ENCODE results near the gene TMUB1. TPM values are rescaled to one million over a fixed set of nuclear protein-coding genes. Genes with fewer than 3 reads are reported as not detected.

Gene TMUB1
- total RNA-seq, 1 experiment from 2014 or later, result 45.4 TPM

GRCh38 chr7:151073990-151074389, 9.3 kb downstream of the TMUB1 start:
- no peaks in the 10 kb centered on the region for H3K27me3 ChIP-seq (ENCODE audit: insufficient read depth, low read length)
- no peak overlapping the region for H4K8ac ChIP-seq (replicated peaks; ENCODE audit: insufficient read length, low read depth, low read length)
- no peak for DNase-seq
- H4K91ac ChIP-seq (ENCODE audit: insufficient read length, low read depth, low read length), result no peak overlapping the region
- no peak overlapping the region for H3K14ac ChIP-seq (ENCODE audit: insufficient read depth, low read length)
- H3K23me2 ChIP-seq (ENCODE audit: insufficient read length, low read depth, low read length, poor library complexity, severe bottlenecking), result no peaks in the 10 kb centered on the region
- no peak overlapping the region for H3K27ac Mint-ChIP-seq
- H3K4me3 Mint-ChIP-seq, result no peak overlapping the region
- H3K4me1 ChIP-seq (ENCODE audit: insufficient read depth, low read length), result no peaks in the 10 kb centered on the region
- peaks cover 31 to 58% (median 57%) of the 10 kb centered on the region in 3 experiments for H3K36me3 Mint-ChIP-seq (ENCODE audit: insufficient read depth in 1 of 3, low read depth in 3 of 3)
- H3K79me2 ChIP-seq (ENCODE audit: insufficient read depth, low read length), result no peaks in the 10 kb centered on the region
- no peak overlapping the region for H3K23ac ChIP-seq (ENCODE audit: insufficient read length, low read depth, low read length)
- no peak overlapping the region for H2BK15ac ChIP-seq (ENCODE audit: low read depth, low read length)
- H4K20me1 ChIP-seq (ENCODE audit: control insufficient read depth, insufficient read depth, insufficient read length), result no peaks in the 10 kb centered on the region
- no peak overlapping the region for H4K5ac ChIP-seq (ENCODE audit: insufficient read length, low read depth, low read length)
- TF ChIP-seq CTCF (conservative IDR thresholded peaks at IDR 0.05), result no peak
- H3K4ac ChIP-seq (ENCODE audit: low read depth, low read length), result no peak overlapping the region
- no CpG with 5 or more reads among the region's 17 CpGs for WGBS (ENCODE audit: extremely low coverage, insufficient read length, low lambda C conversion rate)
- H3K27me3 Mint-ChIP-seq (ENCODE audit: low read depth), result peaks cover 1% of the 10 kb centered on the region; the same call in 1 of the 2 replicates
- no peak overlapping the region for H3K4me2 ChIP-seq (ENCODE audit: insufficient read depth, insufficient read length, low read length)
- no peak overlapping the region for H2BK20ac ChIP-seq (ENCODE audit: low read depth, low read length, poor library complexity, severe bottlenecking)
- no peak overlapping the region for H3K9ac ChIP-seq (ENCODE audit: extremely low read depth, insufficient read length, low read length)
- H2BK12ac ChIP-seq (ENCODE audit: insufficient read length, low read depth, low read length), result no peak overlapping the region
- H3K4me1 Mint-ChIP-seq, result peaks cover 18 to 20% of the 10 kb centered on the region in 2 experiments
- no peak overlapping the region for H2BK5ac ChIP-seq (ENCODE audit: insufficient read length, low read length)
- H3T11ph ChIP-seq (ENCODE audit: low read length), result no peak overlapping the region
- H3K9me3 Mint-ChIP-seq, result no peaks in the 10 kb centered on the region; a peak in 1 of 5 replicates
- H2AK5ac ChIP-seq (ENCODE audit: insufficient read length, low read length), result no peak overlapping the region
- no peak overlapping the region for H2BK120ac ChIP-seq (ENCODE audit: low read depth, low read length, poor library complexity, severe bottlenecking)
- H3K56ac ChIP-seq (ENCODE audit: insufficient read length, low read depth, low read length), result no peak overlapping the region
- no peak overlapping the region for H3K18ac ChIP-seq (ENCODE audit: insufficient read length, low read depth, low read length)
- H2AFZ ChIP-seq (ENCODE audit: low read length), result no peak overlapping the region
- no peaks in the 10 kb centered on the region for H3K79me1 ChIP-seq (ENCODE audit: insufficient read depth, low read depth, low read length, poor library complexity, severe bottlenecking)
- H3K27ac ChIP-seq (ENCODE audit: insufficient read length, low read depth, low read length), result no peak overlapping the region
- H3K9me3 ChIP-seq (ENCODE audit: control insufficient read depth, low read depth, low read length), result no peaks in the 10 kb centered on the region

All from H9 (cell line).